GM19025 (cell line): ENCODE measurements around the gene DMGDH.

ENCODE experiments used
- ATAC-seq: cut with Tn5 transposase; IDR thresholded peaks from one replicate; pipeline ENCODE4 v1.9.1; 2021; ENCODE audit warnings: mild to moderate bottlenecking, low read depth, moderate library complexity; ENCODE audit not compliant: unreplicated experiment

Gene DMGDH

DNA sequence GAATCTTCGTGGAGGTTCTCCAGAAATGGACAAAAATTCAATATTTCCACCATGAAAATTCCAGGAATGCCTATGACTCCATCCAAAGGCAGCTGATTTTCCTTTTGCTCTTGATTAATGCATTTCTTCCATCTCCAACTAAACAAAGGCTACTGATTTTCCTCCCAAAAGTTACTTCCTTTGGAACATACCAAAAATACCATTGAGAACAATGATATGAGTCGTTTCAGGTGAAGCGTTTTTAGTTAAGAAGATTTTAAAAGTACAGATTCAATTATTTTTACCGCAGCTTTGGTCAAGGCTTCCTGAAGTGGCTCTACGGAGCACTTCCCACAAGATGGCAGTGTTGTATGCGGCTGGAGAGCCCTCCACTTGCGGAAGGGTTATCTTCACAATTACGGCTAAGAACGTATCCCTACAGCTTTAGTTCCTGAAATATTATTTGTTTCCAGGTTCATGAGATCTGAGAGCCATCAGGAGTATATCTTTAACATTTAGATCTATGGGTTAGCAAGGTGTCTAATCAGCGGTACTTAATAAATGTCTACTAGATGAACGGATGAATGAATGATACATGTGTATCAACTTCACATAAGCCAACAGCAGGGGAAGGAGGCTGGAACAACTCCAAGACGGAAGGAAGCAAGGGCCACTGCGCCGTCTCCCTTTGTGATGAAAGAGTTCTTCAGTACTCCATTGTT, 48.5 kb downstream of the DMGDH start:
- no peak for ATAC-seq

- ATAC-seq = no peak
These were observed 54.8 kb downstream of the DMGDH start for GRCh38 chr5:79014631-79015030.

DNA sequence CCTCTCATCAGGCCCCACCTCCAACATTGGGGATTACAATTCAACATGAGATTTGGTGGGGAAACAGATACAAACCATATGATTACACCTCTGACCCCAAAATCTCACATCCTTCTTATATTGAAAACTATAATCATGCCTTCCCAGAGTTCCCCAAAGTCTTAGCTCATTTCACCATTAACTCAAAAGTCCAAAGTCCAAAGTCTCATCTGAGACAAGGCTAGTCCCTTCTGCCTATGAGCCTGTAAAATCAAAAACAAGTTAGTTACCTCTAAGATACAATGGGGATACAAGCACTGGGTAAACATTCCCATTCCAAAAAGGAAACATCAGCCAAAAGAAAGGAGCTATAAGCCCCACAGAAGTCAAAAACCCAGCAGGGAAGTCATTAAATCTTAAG, 57.6 kb downstream of the DMGDH start:
- ATAC-seq = no peak

DNA sequence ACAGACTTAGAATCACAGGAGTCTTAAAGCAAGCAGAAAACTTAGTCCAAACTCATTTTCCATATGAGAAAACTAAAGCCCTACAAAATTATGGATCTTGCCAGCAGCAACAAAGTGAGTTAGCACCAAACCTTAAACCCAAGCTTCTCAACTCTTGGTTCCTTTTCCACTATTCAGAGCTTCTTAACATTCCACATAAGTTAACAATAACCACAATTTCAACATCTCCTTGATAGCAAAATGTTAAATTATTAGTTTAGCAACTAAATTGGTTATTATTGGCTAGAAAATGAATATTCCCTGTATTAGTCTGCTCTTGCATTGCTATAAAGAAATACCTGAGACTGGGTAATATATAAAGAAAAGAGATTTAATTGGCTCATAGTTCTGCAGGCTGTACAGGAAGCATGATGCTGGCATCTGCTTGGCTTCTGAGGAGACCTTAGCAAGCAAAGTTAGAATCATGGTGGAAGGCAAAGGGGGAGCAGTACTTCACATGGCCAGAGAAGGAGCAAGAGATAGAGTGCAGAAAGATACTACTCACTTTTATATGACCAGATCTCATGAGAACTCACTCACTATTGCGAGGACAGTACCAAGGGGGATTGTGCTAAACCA, 58.1 kb downstream of the DMGDH start:
- ATAC-seq = no peak

DNA sequence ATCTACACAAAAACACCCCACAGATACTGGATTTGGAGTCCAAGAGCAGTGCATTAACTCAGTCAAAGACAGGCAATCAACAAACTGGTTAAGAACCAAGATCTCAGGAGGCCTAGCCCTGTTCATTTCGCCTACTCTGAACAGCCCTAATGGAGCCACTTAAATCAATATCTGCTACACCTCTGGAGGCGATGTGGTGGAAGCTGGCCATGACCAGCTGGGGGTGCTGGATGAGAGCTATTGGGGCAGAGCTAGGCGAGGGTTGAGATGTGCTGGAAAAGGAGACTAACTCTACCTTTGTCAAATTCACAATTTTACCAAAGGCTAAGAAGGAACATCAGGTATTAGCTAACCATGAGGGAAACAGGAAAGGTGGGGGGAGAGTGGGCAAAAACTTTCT, 61.1 kb downstream of the DMGDH start:
- no peak for ATAC-seq

DNA sequence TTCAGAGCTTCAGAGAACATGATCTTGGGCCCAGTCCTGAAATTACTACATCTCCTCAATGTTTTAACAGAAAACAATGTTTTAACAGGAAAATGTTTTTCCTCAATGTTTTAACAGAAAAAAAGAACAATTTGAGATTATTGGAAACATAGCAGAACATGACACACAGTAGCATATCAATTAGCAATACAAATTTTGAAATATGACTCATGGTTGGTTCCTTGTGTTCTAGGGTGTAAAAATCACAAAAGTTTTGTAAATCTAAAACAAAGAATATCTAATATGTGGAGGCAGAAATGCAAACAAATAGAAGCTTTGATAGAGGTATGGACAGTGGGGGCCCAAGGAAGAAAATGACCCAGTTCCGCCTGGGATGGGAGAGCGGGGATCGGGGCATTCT, 61.6 kb downstream of the DMGDH start:
- ATAC-seq = no peak

GRCh38 chr5:79005936-79006631, 63.4 kb downstream of the DMGDH start:
- no peak for ATAC-seq

GRCh38 chr5:79005151-79005550, 64.3 kb downstream of the DMGDH start:
- ATAC-seq = no peak

DNA sequence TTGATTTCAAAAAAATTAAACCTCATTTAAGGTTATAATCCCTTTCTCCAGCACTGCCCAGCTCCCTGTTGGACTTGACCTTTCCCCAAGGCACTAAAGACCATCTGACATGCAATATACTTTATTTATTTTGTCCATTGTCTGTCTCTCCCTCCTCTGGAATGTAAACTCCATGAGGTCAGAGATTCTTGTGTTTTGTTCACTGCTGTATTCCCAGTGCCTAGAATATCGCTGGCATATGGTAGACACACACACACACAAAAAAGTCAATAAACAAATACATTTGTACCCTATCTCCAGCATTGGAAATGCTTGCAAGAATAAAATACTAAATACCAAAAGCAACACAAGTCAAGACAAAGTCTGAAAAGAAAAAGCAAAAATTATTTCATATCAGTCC, 67.1 kb downstream of the DMGDH start:
- ATAC-seq = no peak

- no peak for ATAC-seq
These were observed 68.0 kb downstream of the DMGDH start for GRCh38 chr5:79001471-79001870.

DNA sequence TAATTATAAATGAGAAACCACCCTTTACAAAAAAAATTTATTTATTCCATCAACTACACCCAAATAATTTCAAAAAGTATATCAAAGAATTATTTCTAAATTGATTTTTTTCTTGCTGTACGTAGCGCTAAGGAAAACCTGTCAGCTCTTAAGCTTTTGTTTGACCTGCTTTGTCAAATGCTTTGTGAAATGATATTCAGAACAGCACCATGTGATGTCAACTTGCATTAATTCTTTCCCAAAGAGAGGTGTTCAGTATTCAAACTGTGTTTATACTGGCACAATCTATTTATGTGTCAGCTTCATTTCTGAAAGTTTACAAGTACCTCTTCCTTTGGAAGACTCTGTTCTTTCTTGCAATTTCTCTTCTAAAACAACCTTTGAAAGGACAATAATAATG, 72.4 kb downstream of the DMGDH start:
- no peak for ATAC-seq

- no peak for ATAC-seq
These were observed 73.9 kb downstream of the DMGDH start for GRCh38 chr5:78995521-78996007.

- no peak for ATAC-seq
These were observed 76.3 kb downstream of the DMGDH start for GRCh38 chr5:78993165-78993564.

DNA sequence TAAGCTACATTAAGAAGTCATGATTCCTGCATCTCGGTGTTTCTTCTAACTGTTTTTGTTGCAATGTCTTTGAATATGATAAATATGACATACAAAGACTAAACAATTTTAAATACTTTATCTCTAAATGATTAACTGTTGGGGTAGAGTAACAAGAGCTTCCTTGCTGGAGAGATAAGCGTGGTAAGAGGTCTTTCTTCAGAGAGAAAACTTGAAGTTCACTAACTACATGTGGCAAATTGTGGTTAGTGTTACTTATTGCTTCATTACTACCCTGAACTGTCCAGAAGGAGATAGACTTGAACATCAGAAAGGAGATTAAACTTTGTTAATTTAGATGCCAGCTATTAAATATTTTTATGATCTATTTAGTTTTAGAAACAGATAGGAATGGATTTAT, 77.3 kb downstream of the DMGDH start:
- no peak for ATAC-seq

DNA sequence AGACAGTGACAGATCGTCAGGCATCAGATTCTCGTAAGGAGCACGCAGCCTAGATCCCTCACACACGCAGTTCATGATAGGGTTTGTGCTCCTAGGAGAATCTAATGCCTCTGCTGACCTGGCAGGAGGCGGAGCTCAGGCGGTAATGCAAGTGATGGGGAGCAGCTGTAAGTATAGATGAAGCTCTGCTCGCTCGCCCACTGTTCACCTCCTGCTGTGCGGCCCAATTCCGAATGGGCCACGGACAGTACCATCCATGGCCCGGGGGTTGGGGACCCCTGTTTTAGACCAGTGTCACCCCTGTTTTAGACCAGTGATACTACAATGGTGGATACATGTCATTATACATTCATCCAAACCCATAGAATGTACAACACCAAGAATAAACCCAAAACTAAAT, 80.4 kb downstream of the DMGDH start:
- no peak for ATAC-seq

DNA sequence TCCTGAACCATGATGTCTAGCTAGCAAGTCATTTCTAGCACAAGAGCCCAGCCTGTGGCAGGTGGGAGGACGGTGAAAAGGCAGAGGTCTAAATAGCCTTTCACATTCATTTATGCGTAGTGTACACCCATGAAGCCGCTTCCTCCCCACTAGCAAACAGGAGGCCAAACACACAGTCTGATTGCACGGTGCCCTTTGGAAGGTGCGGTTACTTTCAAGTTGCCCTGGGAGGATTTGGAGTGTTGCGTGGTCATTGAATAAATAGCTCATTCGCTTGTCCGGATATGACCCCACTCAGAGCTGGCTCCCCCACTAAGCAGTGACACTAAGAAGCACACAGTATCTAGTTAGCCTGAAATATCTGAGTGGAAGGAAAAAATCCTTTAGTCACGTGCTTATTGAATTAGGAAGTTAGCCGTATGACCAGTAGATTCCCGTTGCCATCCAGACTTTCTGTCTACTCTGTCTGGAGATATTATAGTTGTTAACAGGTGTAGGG, 83.7 kb downstream of the DMGDH start:
- ATAC-seq = peak; percentile 44

DNA sequence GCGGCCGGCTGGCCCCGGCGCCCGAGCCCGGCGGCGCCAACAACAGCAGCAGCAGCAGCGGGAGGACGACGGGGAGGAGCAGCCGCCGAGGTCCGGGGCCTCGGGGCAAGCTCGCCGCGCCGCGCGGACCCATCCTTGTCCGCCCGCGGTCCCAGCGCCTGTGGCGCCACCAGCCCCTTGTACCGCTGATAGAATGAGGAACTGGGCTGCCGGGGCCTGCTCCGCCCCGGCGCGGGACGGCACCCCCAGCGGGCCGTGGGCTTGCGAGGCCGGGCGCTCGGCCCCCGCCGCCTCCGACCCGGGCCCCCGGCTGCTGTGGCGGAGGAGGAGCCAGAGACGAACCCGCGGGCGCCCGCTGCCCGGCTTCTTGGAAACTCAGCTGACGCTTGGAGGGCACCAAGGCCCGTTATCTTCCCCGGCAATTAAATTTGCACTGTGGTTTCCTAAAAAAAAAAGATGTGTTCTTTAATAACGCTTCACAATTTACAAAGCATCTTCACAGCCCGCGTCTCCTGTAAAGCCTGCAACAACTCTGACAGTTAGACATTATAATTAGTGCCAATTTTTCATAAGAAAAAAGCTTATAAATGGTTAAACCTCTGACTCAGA, 84.3 kb downstream of the DMGDH start, which contains the start of gene ARSB:
Gene ARSB, minus strand, starts transcription at position 195 of the 609 bp plus-strand sequence. Its CDS starts 62 bp downstream, at position 133.
- ATAC-seq = peak; percentile 39

- peak; percentile 54 for ATAC-seq
These were observed 84.9 kb downstream of the DMGDH start for GRCh38 chr5:78984439-78985115.

DNA sequence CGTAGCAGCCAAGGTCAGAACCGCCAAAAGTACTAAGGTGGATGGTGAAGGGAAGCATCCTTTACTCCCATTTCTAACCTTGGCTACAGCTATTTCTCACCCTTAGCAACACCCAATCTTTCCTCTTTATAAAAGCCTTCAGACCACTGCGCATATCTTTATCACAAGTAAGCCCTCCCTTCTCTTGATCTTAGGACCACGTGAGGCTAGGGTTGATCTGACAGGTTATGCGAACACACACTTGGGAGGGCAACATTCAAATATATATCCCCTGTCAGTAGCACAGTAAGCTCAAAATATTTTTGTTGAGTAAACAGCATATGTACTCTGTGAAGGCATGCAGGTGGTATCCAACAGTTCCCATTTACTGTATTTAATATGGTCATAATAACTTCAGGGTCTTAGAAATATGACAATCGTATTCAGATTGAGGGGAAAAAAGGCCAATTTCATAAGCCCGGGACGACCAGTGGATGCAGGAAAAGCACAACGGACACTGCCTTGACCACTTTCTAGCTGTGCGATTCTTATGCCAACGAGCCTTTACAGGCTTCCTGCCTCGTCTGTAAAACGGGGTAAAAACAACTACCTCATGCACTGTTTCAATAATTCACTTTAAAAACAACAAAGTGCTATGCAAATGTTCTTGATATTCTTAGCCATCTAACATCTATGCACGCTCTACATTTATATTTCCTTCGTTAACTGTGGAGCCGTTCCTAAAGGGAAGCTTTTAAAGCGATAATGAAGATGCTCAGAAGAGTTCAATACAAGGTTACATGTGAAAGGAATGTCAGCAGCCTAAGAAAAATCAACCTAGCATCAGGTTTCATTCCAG, 85.7 kb downstream of the DMGDH start:
- ATAC-seq = no peak
